ENCODE data around the gene RSPH1.

RSPH1 gene

GRCh38 chr21:42423685-42424084 lies 72.3 kb downstream of the RSPH1 start:
- no peak for DNase-seq

DNA sequence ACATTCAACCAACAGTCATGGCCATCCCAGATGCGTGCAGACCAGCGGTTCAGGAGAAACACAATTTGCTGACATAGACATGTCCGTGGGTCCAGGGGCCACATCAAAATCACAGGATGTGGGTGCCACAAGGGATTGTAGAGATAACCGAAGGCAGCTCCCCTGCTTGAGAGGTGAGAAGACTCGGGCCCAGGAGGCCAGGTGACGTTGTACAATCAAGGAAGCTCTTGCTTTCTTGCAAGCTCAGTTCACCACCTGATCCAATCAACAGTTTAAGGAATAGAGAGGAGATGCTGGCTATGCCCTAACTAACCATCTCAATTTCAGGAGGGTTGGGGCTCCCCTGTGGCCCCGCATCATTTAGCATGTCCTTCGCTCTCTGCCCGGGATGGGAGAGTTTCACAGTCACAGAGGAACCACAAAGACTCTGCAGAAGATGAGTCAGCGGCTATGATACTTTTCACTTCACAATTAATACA lies 72.8 kb downstream of the RSPH1 start:
- DNase-seq = no peak
